SK-N-SH (cell line): ENCODE results near the gene KRT17. TPM values are rescaled to one million over a fixed set of nuclear protein-coding genes. Genes with fewer than 3 reads are reported as not detected.

Source experiments
- CTCF ChIA-PET: fragments of 300-600, 350-600 bp; formaldehyde crosslinking; extraction: SDS; loops from one replicate; lab custom pipeline; 2021; lab: Yijun Ruan, JAX
- POLR2A ChIA-PET: fragments of 350-600 bp; sonication (Branson Sonifier 250); formaldehyde crosslinking; extraction: SDS; loops from one replicate; lab custom pipeline; 2020; ENCODE audit warnings: antibody characterized with exemption, inconsistent platforms; lab: Yijun Ruan, JAX
- DNase-seq: peaks from one replicate; pipeline ENCODE4 v3.0.0; 2012
- H2AFZ ChIP-seq: fragments of 200-600 bp; sonication (generic); 2 replicates; pipeline ENCODE4 v1.8.1; 2016; ENCODE audit warnings: antibody characterized with exemption, mild to moderate bottlenecking, low read depth
- H3F3A ChIP-seq: fragments of 200-600 bp; sonication (generic); replicated peaks from 2 replicates; pipeline ENCODE3; 2016; ENCODE audit warnings: antibody characterized with exemption, mild to moderate bottlenecking; ENCODE audit not compliant: insufficient read depth
- H3K27ac ChIP-seq, 2 experiments: fragments of 200-500 bp in 1 of 2; fragments of 200-600 bp in 1 of 2; sonication (Bioruptor generic) in 1 of 2; sonication (generic), shearing (Covaris generic) in 1 of 2; 2 replicates each; pipeline versions ENCODE4 v1.5.1 to v1.6.1; 2014 to 2016; ENCODE audit warnings: low read depth in 2 of 2, inconsistent platforms in 1 of 2, low read length in 1 of 2, mild to moderate bottlenecking in 1 of 2, mixed read lengths in 1 of 2
- H3K27me3 ChIP-seq: fragments of 200-600 bp; sonication (generic), shearing (Covaris generic); 2 replicates; pipeline ENCODE4 v1.6.1; 2016; ENCODE audit warnings: mixed run types; ENCODE audit not compliant: insufficient read depth
- H3K36me3 ChIP-seq, 2 experiments: fragments of 200-500 bp in 1 of 2; fragments of 200-600 bp in 1 of 2; sonication (Bioruptor generic) in 1 of 2; sonication (generic) in 1 of 2; replicated peaks in 1 of 2; 2 replicates each; pipeline versions ENCODE3 to v1.5.1; 2014 to 2016; ENCODE audit warnings: low read length in 1 of 2, mild to moderate bottlenecking in 1 of 2; ENCODE audit not compliant: insufficient read depth in 2 of 2, control insufficient read depth in 1 of 2
- H3K4me1 ChIP-seq, 2 experiments: fragments of 200-500 bp in 1 of 2; fragments of 200-600 bp in 1 of 2; sonication (Bioruptor generic) in 1 of 2; sonication (generic), shearing (Covaris generic) in 1 of 2; 2 replicates each; pipeline versions ENCODE4 v1.5.1 to v1.6.1; 2014 to 2016; ENCODE audit warnings: low read depth in 1 of 2, low read length in 1 of 2, mixed run types in 1 of 2; ENCODE audit not compliant: insufficient read depth in 2 of 2, control insufficient read depth in 1 of 2
- H3K4me2 ChIP-seq: fragments of 200-600 bp; sonication (generic), shearing (Covaris generic); 2 replicates; pipeline ENCODE4 v1.6.1; 2017; ENCODE audit warnings: mixed run types
- H3K4me3 ChIP-seq, 2 experiments: fragments of 200-500 bp in 1 of 2; fragments of 200-600 bp in 1 of 2; sonication (Bioruptor generic) in 1 of 2; sonication (generic), shearing (Covaris generic) in 1 of 2; 2 replicates each; pipeline versions ENCODE4 v1.5.1 to v1.8.1; 2014 to 2016; ENCODE audit warnings: low read depth in 2 of 2, inconsistent platforms in 1 of 2, low read length in 1 of 2, mild to moderate bottlenecking in 1 of 2, mixed read lengths in 1 of 2, moderate library complexity in 1 of 2
- H3K79me2 ChIP-seq: fragments of 200-600 bp; sonication (generic); 2 replicates; pipeline ENCODE4 v1.8.1; 2017; ENCODE audit warnings: mild to moderate bottlenecking; ENCODE audit not compliant: insufficient read depth
- H3K9ac ChIP-seq: fragments of 200-600 bp; sonication (generic); 2 replicates; pipeline ENCODE4 v1.6.1; 2017; ENCODE audit warnings: mixed run types
- H3K9me2 ChIP-seq: fragments of 200-600 bp; sonication (generic); 2 replicates; pipeline ENCODE4 v1.6.1; 2017; ENCODE audit warnings: mixed run types
- H3K9me3 ChIP-seq: fragments of 200-600 bp; sonication (generic); 2 replicates; pipeline ENCODE4 v1.6.1; 2017; ENCODE audit warnings: mixed run types, mild to moderate bottlenecking, moderate library complexity
- H4K20me1 ChIP-seq: fragments of 200-600 bp; sonication (generic); 2 replicates; pipeline ENCODE4 v1.6.1; 2017; ENCODE audit warnings: mild to moderate bottlenecking, mixed run types; ENCODE audit not compliant: insufficient read depth
- CHD2 ChIP-seq: fragments of 150-350 bp; IDR thresholded peaks from 2 replicates; pipeline ENCODE4 v1.6.1; 2018; ENCODE audit warnings: low read length; ENCODE audit not compliant: partially characterized antibody
- FOXJ3 ChIP-seq: sonication (generic); formaldehyde crosslinking; IDR thresholded peaks from 2 replicates; pipeline ENCODE4 v1.5.1; 2020; ENCODE audit warnings: mild to moderate bottlenecking, missing genetic modification reagents
- SIN3A ChIP-seq: IDR thresholded peaks from 2 replicates; pipeline ENCODE4 v1.6.1; 2012; ENCODE audit warnings: low read depth, mild to moderate bottlenecking, low read length, moderate library complexity, borderline replicate concordance
- USF1 ChIP-seq: IDR thresholded peaks from 2 replicates; pipeline ENCODE4 v1.4.0; 2012; ENCODE audit warnings: low read depth, borderline replicate concordance
- YY1 ChIP-seq: IDR thresholded peaks from 2 replicates; pipeline ENCODE4 v1.4.0; 2012; ENCODE audit warnings: low read depth, mild to moderate bottlenecking
- WGBS: methylation state at CpG from one replicate; pipeline ENCODE4 v1.1.6; 2017; ENCODE audit warnings: low lambda C conversion rate; 5-methylcytosine and 5-hydroxymethylcytosine counted together
- polyA plus RNA-seq, 3 experiments: library from polyadenylated mRNA; depleted of rRNA; stranded (reverse); fragments of >200 nt; gene quantifications; 2 replicates each; pipeline ENCODE4 v1.2.3, GENCODE V29; 2012
- TF ChIP-seq, protein P1 (sequence below): IDR thresholded peaks from 2 replicates; pipeline ENCODE4; 2012

Gene KRT17
- polyA plus RNA-seq, 1 of the 3 experiments (the other 2 are of a cell fraction), result 0.39 TPM

DNA sequence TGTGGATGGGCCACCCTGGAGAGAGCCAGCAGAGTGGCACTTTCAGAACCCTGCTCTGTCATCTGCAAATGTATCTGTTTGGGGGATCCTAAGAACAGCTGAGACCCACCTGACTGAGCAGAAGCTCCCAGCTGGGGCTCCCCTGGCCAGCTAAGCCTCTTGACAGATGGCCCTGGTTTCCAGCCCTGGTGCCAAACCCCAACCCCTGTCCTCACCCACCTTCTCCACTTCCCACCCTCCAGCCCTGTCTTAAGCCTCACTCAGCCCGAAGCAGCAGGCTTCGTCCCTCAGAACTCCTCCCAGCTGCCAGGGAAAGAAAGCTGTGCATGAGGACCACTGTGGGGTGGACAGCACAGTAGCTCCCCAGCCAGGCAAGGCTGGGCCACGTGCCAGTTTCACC is 49.0 kb downstream of the KRT17 start (continued):
- no peak for TF ChIP-seq SIN3A

DNA sequence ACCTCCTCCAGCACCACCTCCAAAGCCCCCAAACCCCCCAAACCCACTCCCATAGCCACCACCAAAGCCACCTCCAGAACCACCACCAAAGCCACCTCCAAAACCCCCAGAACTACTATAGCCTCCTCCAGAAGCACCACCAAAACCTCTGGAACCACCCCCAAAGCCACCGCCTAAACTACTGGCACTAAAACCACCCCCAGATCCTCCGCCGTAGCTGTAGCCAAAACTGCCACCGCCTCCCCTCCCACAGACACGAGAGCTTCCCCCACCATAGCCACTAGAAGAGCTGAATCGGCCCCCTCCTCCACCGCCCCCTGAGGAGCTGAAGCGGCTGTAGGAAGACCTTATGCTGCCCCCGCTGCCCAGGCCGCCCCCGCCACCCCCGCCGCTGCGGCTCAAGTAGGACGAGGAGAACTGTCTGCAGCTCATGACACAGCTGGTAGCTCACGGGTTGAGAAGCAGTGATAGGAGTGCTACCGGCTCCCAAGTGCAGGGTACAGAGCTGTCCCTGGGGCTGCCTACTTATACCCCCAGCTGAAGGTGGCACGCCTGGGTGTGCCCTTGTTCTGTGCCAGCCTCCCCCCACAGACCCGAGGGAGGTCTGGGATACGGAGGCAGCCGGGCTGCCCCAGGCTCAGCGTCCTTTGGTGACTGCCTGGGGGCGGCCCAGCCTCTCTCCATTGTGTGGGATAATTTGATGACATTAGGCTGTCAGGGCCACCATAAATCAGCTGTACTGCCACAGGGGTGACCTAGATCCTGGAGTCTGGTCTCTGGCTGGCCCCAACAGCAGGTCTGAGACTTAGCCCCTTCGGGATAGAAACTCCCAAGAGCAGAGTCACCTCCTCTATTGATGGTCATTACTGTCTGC is 52.6 kb downstream of the KRT17 start, which contains the start of gene KRT9:
TSS of gene KRT9 (minus strand) at position 499 of the 874 bp plus-strand sequence. CDS start at position 432, 67 bp downstream.
- WGBS, result 37% methylated on average over 14 of the region's 24 CpGs
- POLR2A ChIA-PET, result no interaction called here

More for the DNA sequence above, 52.6 kb downstream of the KRT17 start, which contains the start of gene KRT9:
- H3K27ac ChIP-seq, result no peak within 1 kb of the TSS
- peaks cover 47% of the 10 kb centered on the region; the same call in 1 of the 2 replicates for H3K27me3 ChIP-seq
- no peak within 1 kb of the TSS for H2AFZ ChIP-seq
- CTCF ChIA-PET, result interaction anchor here (0.6 to 9.0 kb wide), 7 partner anchors 8 to 249 kb away, joined by 3 to 62 read pairs (median 10); no protein-coding TSS in a partner anchor
- H3K4me1 ChIP-seq, result no peaks in the 10 kb centered on the region
- H3K4me3 ChIP-seq, result no peak within 1 kb of the TSS
- H4K20me1 ChIP-seq, result no peaks in the 10 kb centered on the region
- H3K79me2 ChIP-seq, result no peaks in the 10 kb centered on the region
- DNase-seq, result no peak
- no peaks in the 10 kb centered on the region for H3K9me2 ChIP-seq
- no peak within 1 kb of the TSS for H3K4me2 ChIP-seq
- no peak for TF ChIP-seq USF1
- no peak for TF ChIP-seq FOXJ3 (CRISPR knock-in tag)
- TF ChIP-seq CHD2, result no peak
- TF ChIP-seq, protein P1, sequence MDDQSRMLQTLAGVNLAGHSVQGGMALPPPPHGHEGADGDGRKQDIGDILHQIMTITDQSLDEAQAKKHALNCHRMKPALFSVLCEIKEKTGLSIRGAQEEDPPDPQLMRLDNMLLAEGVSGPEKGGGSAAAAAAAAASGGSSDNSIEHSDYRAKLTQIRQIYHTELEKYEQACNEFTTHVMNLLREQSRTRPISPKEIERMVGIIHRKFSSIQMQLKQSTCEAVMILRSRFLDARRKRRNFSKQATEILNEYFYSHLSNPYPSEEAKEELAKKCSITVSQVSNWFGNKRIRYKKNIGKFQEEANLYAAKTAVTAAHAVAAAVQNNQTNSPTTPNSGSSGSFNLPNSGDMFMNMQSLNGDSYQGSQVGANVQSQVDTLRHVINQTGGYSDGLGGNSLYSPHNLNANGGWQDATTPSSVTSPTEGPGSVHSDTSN, result no peak
- no peak for TF ChIP-seq YY1
- TF ChIP-seq, all 33 proteins: peak for 0
- Histone ChIP-seq H3F3A (no peaks in the 10 kb centered on the region), H3K9ac (no peak within 1 kb of the TSS), H3K36me3 (no peaks in the 10 kb centered on the region), H3K9me3 (no peaks in the 10 kb centered on the region)

Other genes starting within 250 kb of the KRT17 start
- gene KRT34, start 242.3 kb downstream of the KRT17 start, polyA plus RNA-seq (2012; rRNA removed), result 0.05 and 0.08 TPM in 2 replicates
- gene KRT31, start 227.0 kb downstream of the KRT17 start, polyA plus RNA-seq (2012; rRNA removed), result 0.03 TPM in 1 of 2 replicates, not detected in the other
- not detected in 2 replicates for gene KRT37, start 200.0 kb downstream of the KRT17 start, polyA plus RNA-seq (2012; rRNA removed)
- not detected in 2 replicates for gene KRT38, start 183.6 kb downstream of the KRT17 start, polyA plus RNA-seq (2012; rRNA removed)
- gene KRT32, start 157.2 kb downstream of the KRT17 start, polyA plus RNA-seq (2012; rRNA removed), result not detected in 2 replicates
- not detected in 2 replicates for gene KRT35, start 143.4 kb downstream of the KRT17 start, polyA plus RNA-seq (2012; rRNA removed)
- gene KRT36, start 134.7 kb downstream of the KRT17 start, polyA plus RNA-seq (2012; rRNA removed), result not detected in 2 replicates
- 0.39 and 0.67 TPM in 2 replicates for gene KRT13, start 119.0 kb downstream of the KRT17 start, polyA plus RNA-seq (2012; rRNA removed)
- gene KRT15, start 105.7 kb downstream of the KRT17 start, polyA plus RNA-seq (2012; rRNA removed), result 16.9 and 17.0 TPM in 2 replicates
- 1.8 and 2.5 TPM in 2 replicates for gene KRT19, start 96.3 kb downstream of the KRT17 start, polyA plus RNA-seq (2012; rRNA removed)
- not detected in 2 replicates for gene KRT9, start 52.5 kb downstream of the KRT17 start, polyA plus RNA-seq (2012; rRNA removed)
- gene KRT14, start 37.7 kb downstream of the KRT17 start, polyA plus RNA-seq (2012; rRNA removed), result not detected in 2 replicates
- not detected in 2 replicates for gene KRT16, start 11.8 kb downstream of the KRT17 start, polyA plus RNA-seq (2012; rRNA removed)
- 300 and 336 TPM in 2 replicates for gene EIF1, start 64.3 kb upstream of the KRT17 start, polyA plus RNA-seq (2012; rRNA removed)
- not detected in 2 replicates for gene GAST, start 87.8 kb upstream of the KRT17 start, polyA plus RNA-seq (2012; rRNA removed)
- 0.16 and 0.18 TPM in 2 replicates for gene HAP1, start 110.1 kb upstream of the KRT17 start, polyA plus RNA-seq (2012; rRNA removed)
- gene JUP, start 162.1 kb upstream of the KRT17 start, polyA plus RNA-seq (2012; rRNA removed), result 9.3 and 13.0 TPM in 2 replicates
- 55.5 and 88.3 TPM in 2 replicates for gene P3H4, start 187.4 kb upstream of the KRT17 start, polyA plus RNA-seq (2012; rRNA removed)
- 360 and 377 TPM in 2 replicates for gene FKBP10, start 188.4 kb upstream of the KRT17 start, polyA plus RNA-seq (2012; rRNA removed)
- 87.4 and 98.0 TPM in 2 replicates for gene NT5C3B, start 211.7 kb upstream of the KRT17 start, polyA plus RNA-seq (2012; rRNA removed)
- gene KLHL10, start 213.2 kb upstream of the KRT17 start, polyA plus RNA-seq (2012; rRNA removed), result 0.02 and 0.03 TPM in 2 replicates
- 2.6 and 3.0 TPM in 2 replicates for gene KLHL11, start 240.8 kb upstream of the KRT17 start, polyA plus RNA-seq (2012; rRNA removed)